A172 (cell line): ENCODE data around the gene LIN7B. TPM values are rescaled to one million over a fixed set of nuclear protein-coding genes. Genes with fewer than 3 reads are reported as not detected.

ENCODE experiments used
- DNase-seq: peaks from one replicate; pipeline ENCODE4 v3.0.0-alpha.2; 2015; ENCODE audit warnings: low spot score
- total RNA-seq: library from RNA; depleted of rRNA; stranded (reverse); fragments of >200 nt; shearing (Covaris generic); gene quantifications from 2 replicates; pipeline ENCODE4 v1.2.3, GENCODE V29; 2014; rRNA removed

Gene LIN7B
- total RNA-seq, 1 experiment from 2014 or later, result 0.16 TPM

GRCh38 chr19:49165111-49165750 is 51.1 kb downstream of the LIN7B start:
- DNase-seq, result no peak

GRCh38 chr19:49165865-49166301 is 51.7 kb downstream of the LIN7B start:
- DNase-seq, result no peak

GRCh38 chr19:49167857-49168409 is 53.8 kb downstream of the LIN7B start:
- DNase-seq, result no peak

Other genes starting within 250 kb of the LIN7B start
- gene PLEKHA4, start 245.8 kb upstream of the LIN7B start, total RNA-seq, result 1.9 and 6.9 TPM in 2 replicates
- gene PPP1R15A, start 241.9 kb upstream of the LIN7B start, total RNA-seq, result 20.8 and 34.8 TPM in 2 replicates
- gene TULP2, start 215.6 kb upstream of the LIN7B start, total RNA-seq, result not detected in 2 replicates
- 91.4 and 104 TPM in 2 replicates for gene NUCB1, start 214.1 kb upstream of the LIN7B start, total RNA-seq
- gene DHDH, start 180.7 kb upstream of the LIN7B start, total RNA-seq, result 0.10 TPM in 1 of 2 replicates, not detected in the other
- gene BAX, start 159.5 kb upstream of the LIN7B start, total RNA-seq, result 32.4 and 40.6 TPM in 2 replicates
- gene FTL, start 149.1 kb upstream of the LIN7B start, total RNA-seq, result 1,818 and 2,662 TPM in 2 replicates
- 14.1 and 18.2 TPM in 2 replicates for gene GYS1, start 121.1 kb upstream of the LIN7B start, total RNA-seq
- gene RUVBL2, start 120.5 kb upstream of the LIN7B start, total RNA-seq, result 121 and 149 TPM in 2 replicates
- not detected in 2 replicates for gene LHB, start 97.3 kb upstream of the LIN7B start, total RNA-seq
- gene CGB3, start 90.0 kb upstream of the LIN7B start, total RNA-seq, result 2.6 TPM in 1 of 2 replicates, not detected in the other
- not detected in 2 replicates for gene CGB2, start 82.5 kb upstream of the LIN7B start, total RNA-seq
- not detected in 2 replicates for gene CGB1, start 77.5 kb upstream of the LIN7B start, total RNA-seq
- gene CGB5, start 70.5 kb upstream of the LIN7B start, total RNA-seq, result 1.3 and 3.4 TPM in 2 replicates
- 4.7 and 8.8 TPM in 2 replicates for gene CGB8, start 65.3 kb upstream of the LIN7B start, total RNA-seq
- gene CGB7, start 56.6 kb upstream of the LIN7B start, total RNA-seq, result 0.43 and 1.4 TPM in 2 replicates
- gene NTF4, start 49.6 kb upstream of the LIN7B start, total RNA-seq, result not detected in 2 replicates
- not detected in 2 replicates for gene KCNA7, start 41.7 kb upstream of the LIN7B start, total RNA-seq
- 143 and 174 TPM in 2 replicates for gene SNRNP70, start 28.9 kb upstream of the LIN7B start, total RNA-seq
- not detected in 2 replicates for gene C19orf73, start 4.8 kb downstream of the LIN7B start, total RNA-seq
- 3.4 and 4.7 TPM in 2 replicates for gene PPFIA3, start 5.2 kb downstream of the LIN7B start, total RNA-seq
- gene HRC, start 41.0 kb downstream of the LIN7B start, total RNA-seq, result 0.07 TPM in 1 of 2 replicates, not detected in the other
- 3.6 and 7.6 TPM in 2 replicates for gene TRPM4, start 43.4 kb downstream of the LIN7B start, total RNA-seq
- gene SLC6A16, start 210.8 kb downstream of the LIN7B start, total RNA-seq, result not detected in 2 replicates
- gene CD37, start 221.0 kb downstream of the LIN7B start, total RNA-seq, result not detected in 2 replicates
- gene TEAD2, start 248.0 kb downstream of the LIN7B start, total RNA-seq, result 30.3 and 37.1 TPM in 2 replicates
- gene DKKL1, start 249.5 kb downstream of the LIN7B start, total RNA-seq, result 0.21 TPM in 1 of 2 replicates, not detected in the other